HG03460 (cell line): Measurements from ENCODE around the gene TTC28.
"Not testable (repeated sequence)": the region's sequence is repeated elsewhere in the genome, so short reads cannot be mapped to it uniquely, and the experiment has no call there.

ENCODE experiments used
- ATAC-seq: cut with Tn5 transposase; IDR thresholded peaks from one replicate; pipeline ENCODE4 v1.9.1; 2021; ENCODE audit not compliant: unreplicated experiment

The TTC28 gene

GRCh38 chr22:28112548-28113043 lies 567.0 kb downstream of the TTC28 start:
- no peak for ATAC-seq

- no peak for ATAC-seq
Observed at GRCh38 chr22:28112190-28112544, 567.5 kb downstream of the TTC28 start.

- no peak for ATAC-seq
Observed at GRCh38 chr22:28111501-28112189, 568.0 kb downstream of the TTC28 start.

- ATAC-seq = no peak
Observed at GRCh38 chr22:28108851-28109250, 570.8 kb downstream of the TTC28 start.

DNA sequence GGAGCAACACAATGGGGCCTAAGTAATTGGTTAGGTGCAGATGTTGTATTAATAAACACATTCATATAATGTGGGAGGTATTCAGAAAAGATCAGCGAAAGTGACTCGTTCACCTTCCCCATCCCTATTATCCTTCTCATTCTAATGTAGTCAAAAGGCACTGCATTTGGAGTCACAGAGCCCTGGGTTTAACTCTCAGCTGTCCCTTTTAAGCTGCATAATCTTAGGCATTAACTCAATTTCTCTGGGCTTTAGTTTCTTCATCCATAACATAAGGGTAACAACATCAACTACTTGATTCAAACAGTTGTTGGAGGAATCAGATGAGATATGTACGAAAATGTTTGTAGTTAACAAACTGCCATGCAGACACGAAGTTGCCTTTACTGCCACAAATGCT lies 573.0 kb downstream of the TTC28 start:
- no peak for ATAC-seq

GRCh38 chr22:28105988-28106387 lies 573.7 kb downstream of the TTC28 start:
- ATAC-seq = no peak

DNA sequence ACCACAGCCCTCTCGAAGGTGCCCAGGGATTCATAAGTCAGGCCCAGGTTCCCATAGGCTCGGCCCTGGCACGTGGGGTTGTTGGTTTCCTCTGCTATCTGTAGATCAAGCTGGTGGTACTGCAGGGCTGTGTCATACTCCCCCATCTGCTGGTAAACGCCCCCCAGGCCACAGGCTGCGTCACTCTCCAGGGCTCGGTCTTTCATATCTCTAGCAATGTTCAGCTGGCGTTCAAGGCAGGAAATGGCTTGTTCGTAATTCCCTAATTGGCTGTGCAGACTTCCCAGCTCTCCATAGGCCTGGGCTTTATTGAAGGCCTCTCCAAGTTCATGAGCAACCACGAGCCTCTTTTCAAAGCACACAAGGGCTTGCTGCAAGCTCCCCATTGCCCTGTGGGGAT lies 574.2 kb downstream of the TTC28 start:
- no peak for ATAC-seq

DNA sequence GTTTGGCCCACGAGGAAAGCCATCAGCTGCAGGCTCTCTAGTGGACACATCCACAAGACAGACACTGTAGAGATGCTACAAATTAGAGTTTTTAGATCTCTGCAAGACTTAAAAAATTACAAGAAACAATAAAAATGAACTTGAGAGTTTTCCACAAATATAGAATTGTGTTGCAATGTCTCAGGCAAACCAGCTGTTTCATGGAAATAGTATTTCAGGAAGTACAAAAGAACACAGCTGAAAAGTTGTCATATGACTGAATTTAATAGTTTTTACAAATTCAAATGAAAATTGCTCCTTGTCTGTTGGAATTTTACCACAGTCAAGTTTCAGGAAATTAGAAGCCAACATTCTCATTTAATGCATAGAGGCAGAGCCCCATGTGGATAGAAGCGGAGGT lies 576.0 kb downstream of the TTC28 start:
- ATAC-seq = no peak

DNA sequence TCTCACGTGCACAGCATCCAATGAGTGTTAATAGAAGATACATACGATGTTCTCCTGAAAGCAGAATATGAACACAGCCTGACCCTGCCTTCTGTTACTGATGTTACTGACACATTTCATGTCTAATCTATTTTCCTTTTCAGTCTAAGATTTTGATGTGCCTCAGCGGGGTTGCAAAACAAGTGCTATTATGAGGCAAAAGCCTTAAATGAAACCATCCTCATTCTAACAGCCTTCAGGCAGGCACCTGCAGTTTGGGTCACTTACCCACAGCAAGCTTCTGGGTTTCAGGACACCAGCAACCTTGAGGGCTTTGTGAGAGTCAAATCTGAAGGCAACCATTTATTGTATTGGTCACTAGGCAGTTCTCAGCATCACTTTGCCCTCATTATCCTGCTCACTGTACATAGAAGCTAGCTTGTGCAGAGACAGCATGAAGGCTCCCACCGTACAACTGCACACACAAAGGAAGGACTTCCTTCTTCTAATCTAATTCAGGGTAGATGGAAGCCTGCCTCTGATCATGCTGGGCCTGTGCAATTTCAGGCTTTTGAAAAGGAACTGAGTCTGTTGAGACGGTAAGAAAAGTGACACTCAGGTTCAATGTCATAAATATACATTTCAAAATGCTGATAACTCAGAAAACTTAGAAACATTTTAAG lies 577.4 kb downstream of the TTC28 start:
- no peak for ATAC-seq

GRCh38 chr22:28097627-28098026 lies 582.0 kb downstream of the TTC28 start:
- ATAC-seq = no peak

- no peak for ATAC-seq
Observed at GRCh38 chr22:28096161-28096560, 583.5 kb downstream of the TTC28 start.

DNA sequence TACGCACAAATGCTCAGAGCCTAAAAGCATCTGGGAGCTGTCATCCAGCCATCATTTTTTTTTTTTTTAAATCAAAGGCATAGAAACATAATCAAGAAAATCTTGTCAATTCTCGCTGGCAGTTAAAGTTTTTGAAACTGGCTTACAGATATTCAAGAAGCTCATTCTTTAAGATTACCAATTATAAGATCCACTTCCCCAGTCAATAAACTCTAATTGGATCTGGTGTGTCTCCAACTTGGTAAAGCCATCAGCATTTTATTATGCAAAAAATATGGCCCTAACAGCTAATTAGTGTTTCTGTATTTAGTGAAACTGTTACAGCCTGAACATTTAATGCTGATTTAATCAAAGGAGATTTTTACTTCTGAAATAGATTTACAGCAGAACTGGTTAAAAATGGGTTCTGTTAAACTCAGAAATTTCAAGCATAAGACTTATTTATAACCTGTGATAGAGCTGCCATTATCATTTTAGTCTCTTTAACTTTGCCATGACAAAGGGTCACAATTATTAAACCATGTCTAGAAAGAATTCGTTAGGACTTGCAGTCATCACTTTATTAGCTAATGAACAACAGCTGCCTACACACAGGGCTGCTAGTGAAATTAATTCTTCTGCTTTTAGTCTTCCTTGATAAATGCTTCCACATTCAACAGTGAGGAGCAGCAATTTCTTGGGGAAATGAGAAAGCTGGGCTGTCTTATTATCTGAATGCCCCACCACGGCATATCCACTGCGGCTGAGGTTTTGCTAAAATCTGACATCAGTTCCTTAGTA lies 584.1 kb downstream of the TTC28 start:
- ATAC-seq = no peak

DNA sequence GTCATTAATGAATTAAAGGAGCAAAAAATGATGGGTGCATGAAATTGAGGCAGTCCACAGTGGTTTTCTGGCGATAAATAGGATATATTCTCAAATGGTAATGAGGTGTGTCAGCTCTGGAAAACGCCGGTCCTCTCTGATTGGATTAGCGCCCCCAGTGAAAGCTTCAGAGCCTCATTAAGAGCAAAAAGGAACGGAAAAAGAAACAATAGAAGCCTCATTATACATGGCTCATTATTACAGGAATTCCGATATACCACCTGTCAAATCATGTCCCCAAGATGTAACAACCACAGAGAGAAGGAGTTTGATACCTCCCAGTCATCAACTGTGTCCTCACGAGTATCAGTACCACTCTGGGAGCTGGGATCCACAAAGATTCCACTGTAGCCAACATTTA lies 584.9 kb downstream of the TTC28 start:
- ATAC-seq = no peak

DNA sequence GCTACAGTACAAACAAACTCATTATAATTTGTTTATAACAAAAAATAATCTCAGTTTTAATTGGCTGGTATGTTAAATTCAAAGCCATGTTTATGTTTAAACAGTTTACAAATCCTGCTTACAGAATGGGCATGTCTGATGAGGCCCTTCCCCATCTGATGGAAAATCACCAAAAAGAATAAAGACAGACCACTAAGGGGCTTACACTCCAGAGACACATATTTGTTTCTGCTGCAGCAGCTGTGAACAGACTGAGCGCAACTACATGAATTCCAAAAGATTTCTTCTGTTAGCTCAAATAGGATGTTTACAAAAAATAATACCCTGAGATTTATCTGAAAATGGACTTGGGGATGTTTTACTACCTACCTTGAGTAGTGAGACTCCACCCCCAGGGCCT lies 585.9 kb downstream of the TTC28 start:
- no peak for ATAC-seq

GRCh38 chr22:28091486-28091885 lies 588.2 kb downstream of the TTC28 start:
- ATAC-seq = no peak

DNA sequence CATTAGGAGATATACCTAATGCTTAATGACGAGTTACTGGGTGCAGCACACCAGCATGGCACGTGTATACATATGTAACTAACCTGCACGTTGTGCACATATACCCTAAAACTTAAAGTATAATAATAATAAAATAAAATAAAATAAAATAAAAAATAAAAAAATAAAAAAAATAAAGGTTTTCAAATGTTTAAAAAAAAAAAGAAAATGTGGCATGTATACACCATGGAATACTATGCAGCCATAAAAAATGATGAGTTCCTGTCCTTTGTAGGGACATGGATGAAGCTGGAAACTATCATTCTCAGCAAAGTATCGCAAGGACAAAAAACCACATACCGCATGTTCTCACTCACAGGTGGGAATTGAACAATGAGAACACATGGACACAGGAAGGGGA lies 590.1 kb downstream of the TTC28 start:
- ATAC-seq = not testable (repeated sequence)

DNA sequence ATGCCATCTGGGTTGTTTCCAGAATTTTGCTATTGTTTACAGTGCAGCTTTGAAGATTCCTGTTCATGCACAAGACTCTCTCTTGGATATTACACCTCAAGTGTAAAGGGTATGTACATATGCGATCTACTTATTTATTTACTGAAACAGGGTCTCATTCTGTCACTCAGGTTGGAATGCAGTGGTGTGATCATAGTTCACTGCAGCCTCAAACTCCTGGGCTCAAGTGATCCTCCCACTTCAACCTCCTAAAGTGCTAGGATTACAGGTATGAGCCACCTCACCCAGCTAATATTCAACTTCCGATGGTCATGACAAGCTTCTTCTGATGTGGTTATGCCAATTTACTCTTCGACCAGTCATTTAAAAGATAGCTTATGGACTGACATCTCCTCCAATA lies 602.5 kb downstream of the TTC28 start:
- ATAC-seq = no peak

DNA sequence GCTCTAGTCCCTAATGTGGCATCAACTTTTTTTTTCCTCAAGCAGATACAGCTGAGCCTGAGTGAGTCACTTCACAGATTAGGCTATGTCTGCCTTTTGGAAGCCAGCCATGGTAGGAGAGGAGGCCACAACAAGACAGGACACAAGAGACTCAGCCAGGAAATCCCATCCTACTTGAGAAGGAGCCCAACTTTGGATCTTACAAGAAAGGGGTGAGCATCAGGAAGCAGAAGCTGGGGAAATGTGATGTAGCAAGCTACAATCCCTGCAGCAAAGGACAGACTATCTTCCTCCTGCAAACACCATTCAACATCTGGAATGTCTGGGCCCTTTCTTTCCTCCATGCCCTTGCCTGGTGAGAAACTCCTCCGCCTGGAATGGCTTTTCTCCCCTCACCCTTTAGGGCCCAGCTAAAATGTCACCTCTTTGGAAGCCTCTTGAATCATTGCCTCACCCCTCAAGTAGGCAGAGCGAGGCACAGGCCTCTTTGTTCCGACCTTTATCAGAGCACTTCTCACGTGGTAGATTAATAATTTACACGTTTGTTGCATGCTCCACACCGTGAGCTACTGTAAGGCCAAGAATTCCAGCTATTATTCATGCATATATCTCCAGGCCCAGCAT lies 604.2 kb downstream of the TTC28 start:
- ATAC-seq = no peak

DNA sequence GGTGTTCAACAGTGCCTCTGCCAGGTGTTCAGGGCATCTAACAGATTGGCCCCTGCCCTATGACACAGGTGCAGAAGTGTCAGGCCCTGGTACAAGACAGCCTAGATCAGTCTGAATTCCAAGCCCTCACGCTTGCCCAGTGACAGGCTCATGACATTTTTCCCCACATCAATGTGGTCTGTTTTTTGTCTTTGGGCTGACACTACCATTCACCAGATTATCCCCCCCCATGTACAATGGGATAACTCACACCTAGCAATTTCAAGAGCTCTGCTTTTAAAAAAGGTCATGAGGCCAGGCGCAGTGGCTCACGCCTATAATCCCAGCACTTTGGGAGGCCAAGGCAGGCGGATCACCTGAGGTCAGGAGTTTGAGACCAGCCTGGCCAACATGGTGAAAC lies 605.1 kb downstream of the TTC28 start:
- no peak for ATAC-seq

GRCh38 chr22:28072066-28072465 lies 607.6 kb downstream of the TTC28 start:
- no peak for ATAC-seq

DNA sequence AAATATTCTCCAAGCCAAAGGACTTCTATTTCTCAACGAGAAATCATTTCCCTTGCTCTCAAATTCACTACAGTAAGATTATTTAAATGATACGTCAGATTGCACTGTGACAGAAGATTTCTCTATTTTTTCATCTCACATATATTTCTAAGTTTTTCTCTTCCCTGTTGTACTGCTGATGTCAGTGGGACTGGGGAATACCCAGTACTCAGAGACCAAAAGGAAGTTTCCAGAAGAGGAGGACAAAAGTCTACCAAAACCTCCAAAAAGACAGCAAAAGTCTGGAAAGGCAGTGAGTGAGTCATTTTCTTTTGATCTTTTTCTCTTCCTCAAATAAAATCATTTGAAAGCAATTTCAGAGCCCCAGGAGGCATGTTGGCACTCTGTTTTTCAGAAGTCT lies 610.8 kb downstream of the TTC28 start:
- no peak for ATAC-seq

GRCh38 chr22:28064920-28065319 lies 614.7 kb downstream of the TTC28 start:
- ATAC-seq = no peak
